ENCODE results near the gene HUNK.

HUNK gene

DNA sequence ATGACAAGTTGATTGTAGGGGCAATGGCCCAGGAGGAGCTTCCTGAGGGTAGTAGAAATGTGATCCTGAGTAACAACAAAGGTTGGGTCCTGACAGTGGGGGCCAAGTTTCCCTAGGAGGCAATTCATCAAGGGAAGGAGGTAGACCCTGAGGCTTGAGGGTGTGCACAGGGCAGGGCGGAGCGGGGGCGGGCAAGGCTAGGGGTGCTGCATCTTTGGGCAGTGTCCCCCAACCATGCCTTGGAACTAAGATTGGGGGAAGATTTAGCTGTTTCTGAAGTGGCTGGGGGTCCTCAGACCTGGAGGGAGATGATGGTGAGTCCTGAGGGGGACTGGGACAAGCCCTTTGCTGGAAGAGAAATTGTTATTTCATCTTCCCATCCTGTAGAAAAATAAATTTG is 50.9 kb downstream of the HUNK start:
- no peak for TF ChIP-seq CTCF (conservative IDR thresholded peaks at IDR 0.05)
- H3K27ac ChIP-seq, result no peak overlapping the region

DNA sequence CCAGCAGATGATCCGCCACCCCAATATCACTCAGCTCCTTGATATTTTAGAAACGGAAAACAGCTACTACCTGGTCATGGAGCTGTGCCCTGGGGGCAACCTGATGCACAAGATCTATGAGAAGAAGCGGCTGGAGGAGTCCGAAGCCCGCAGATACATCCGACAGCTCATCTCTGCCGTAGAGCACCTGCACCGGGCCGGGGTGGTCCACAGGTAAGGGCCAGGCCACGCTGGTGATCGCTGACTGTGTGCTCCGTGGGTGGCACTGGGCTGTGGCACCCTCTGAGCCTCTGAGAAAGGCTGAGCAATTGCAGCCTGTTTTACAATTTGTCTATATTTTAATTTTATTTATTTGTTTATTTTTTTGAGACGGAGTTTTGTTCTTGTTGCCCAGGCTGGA is 51.7 kb downstream of the HUNK start:
- no peak overlapping the region for H3K27ac ChIP-seq
- TF ChIP-seq CTCF (conservative IDR thresholded peaks at IDR 0.05), result no peak

DNA sequence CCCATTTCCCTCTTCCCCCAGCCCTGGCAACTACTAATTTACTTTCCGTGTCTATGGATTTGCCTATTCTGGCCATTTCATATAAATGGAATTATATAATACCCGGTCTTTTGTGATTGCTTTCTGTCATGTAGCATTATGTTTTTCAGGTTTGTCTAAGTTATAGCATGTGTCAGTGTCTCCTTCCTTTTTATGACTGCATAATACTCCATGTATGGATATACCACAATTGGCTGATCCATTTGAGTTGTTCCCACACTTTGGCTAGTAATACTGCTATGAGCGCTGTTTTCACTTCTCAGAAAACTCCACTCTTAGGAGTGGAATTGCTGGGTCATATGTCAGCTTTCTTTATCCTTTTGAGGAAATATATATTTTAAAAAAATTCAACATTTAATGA is 53.7 kb downstream of the HUNK start:
- TF ChIP-seq CTCF (conservative IDR thresholded peaks at IDR 0.05), result no peak
- no peak overlapping the region for H3K27ac ChIP-seq

DNA sequence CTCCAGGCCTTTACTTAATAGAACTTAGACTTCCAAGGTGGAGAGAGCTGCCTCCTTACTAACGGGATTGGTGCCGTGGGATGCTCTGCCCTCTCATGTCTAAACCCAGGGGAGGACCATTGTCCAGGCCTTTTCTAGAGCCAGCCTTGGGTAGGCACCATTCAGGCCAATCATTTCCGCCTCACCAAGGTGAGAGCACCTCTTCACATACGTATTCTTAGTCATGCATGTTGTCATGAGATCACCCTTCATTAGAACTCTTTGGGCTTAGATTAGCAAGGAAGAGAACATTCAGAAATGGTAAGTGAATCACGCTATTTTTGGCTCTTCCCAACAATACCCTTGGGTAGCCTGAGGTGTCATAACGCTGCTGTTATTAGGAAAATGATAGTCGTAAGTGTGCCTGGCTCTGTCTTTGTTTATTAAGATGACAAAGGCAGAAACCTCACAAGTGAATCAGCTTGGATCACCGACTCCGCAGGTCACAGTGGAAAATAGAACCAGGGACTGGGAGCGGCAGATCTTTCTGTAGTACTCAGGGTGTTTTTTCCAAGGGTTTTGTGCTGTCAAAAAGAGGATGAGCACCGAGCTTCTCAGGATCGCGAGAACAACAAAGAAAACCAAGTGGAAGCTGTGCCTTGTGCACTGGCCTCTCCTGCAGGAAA is 55.0 kb downstream of the HUNK start:
- TF ChIP-seq CTCF (conservative IDR thresholded peaks at IDR 0.05), result no peak
- no peak overlapping the region for H3K27ac ChIP-seq

DNA sequence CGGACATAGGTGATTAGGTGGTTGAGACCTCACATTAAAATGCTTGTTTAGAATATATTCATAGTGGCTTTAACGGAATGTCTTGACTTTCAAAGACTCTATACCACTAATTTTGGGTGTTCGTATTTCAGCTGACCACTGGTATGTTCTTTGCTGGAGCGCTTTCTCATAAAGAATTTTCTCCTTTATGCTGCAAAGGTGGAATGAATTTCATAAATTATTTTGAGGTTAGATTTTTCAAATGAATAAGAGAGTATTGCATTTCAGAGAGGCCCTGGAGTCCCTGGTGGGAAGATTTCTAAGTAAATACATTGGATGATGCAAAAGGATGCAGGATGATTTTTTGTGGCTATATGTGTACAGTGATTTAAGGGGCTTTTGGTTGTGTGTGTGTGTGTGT is 55.8 kb downstream of the HUNK start:
- no peak for TF ChIP-seq CTCF (conservative IDR thresholded peaks at IDR 0.05)
- no peak overlapping the region for H3K27ac ChIP-seq

DNA sequence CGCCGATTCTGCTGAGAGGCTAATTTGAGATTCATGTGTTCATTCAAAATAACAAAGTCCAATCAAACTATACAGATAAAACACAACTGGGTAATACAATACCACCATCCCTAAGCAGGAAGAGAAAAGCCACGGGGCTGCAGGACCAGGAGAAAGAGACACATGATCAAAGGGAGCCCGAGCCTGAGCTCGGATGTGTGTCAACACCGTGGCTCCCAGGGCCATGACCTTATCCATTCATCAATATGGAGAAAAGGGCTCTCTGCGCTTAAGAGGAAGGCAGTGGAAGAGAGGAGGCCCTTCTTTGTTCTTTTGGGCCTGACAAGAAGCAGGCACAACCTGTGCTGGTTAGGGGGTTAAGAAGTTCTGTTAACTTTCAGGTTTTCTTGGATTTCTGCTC is 56.7 kb downstream of the HUNK start:
- no peak overlapping the region for H3K27ac ChIP-seq
- no peak for TF ChIP-seq CTCF (conservative IDR thresholded peaks at IDR 0.05)

DNA sequence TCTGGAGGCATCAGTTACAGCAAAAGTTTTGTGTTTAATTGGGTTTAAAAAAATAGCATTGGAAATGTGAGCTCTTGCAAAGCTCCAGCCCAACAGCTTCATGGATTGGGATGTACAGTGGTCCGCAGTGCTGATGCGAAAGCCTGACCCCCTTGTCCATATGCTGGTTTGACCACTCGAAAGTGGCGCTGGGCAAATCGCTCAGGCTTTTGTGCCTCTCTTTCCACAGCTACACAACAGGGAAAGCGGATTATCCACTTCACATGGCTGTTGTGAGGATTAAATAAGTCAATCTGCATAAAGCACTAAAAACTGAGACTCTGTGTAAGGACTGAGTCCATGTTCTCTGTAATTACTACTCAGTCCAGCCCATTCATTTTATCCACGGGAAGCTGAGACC is 57.2 kb downstream of the HUNK start:
- H3K27ac ChIP-seq, result no peak overlapping the region
- TF ChIP-seq CTCF (conservative IDR thresholded peaks at IDR 0.05), result no peak
